NCI-H1930 (cell line): ENCODE data around the gene COX7A2L.
"Not testable (repeated sequence)": the region's sequence is repeated elsewhere in the genome, so short reads cannot be mapped to it uniquely, and the experiment has no call there.

Experiments
- DNase-seq, 2 experiments: peaks; one replicate each; lab custom pipeline; 2025; lab: John Stamatoyannopoulos, UW

Gene COX7A2L

GRCh38 chr2:42367835-42368234 is 6.8 kb upstream of the COX7A2L start:
- no peak for DNase-seq

DNA sequence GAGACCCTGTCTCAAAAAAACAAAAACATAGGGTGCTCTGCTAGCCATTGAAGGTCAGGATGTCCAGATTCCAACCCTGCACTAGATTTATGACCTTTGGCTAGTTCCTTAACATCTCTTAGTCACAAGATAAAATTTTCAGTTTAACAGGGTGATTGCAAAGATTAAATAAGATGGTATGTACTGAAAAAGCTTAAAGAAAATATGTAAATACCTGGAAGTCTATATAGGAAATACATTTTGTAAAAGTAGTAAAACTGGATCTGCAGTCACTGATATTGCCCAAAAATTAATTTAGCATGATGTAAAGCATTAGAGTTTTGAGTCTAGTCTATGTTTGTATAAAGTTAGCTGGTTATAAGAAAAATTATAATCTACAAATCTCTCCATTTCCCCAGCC is 5.4 kb upstream of the COX7A2L start:
- no peak for DNase-seq

GRCh38 chr2:42364658-42365057 is 3.6 kb upstream of the COX7A2L start:
- DNase-seq, result no peak

DNA sequence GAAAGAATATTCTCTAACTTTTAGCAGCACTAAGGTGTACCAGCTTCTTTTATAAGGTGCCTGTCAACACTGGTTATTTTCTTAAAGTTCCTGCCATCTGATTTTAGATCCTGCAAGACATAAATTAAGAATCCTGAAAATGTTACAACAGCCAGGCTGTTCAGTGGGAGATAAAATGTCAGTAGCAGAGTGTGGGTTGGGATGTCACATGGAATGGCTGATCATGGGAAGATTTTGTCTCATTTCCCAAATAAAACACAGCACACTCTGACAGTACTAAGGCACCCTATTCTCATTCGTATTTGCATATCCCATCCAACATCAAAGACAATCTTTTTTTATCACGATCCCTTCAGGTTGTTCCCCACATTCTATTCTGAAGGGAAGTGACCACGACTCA is 2.4 kb upstream of the COX7A2L start:
- DNase-seq, result no peak

DNA sequence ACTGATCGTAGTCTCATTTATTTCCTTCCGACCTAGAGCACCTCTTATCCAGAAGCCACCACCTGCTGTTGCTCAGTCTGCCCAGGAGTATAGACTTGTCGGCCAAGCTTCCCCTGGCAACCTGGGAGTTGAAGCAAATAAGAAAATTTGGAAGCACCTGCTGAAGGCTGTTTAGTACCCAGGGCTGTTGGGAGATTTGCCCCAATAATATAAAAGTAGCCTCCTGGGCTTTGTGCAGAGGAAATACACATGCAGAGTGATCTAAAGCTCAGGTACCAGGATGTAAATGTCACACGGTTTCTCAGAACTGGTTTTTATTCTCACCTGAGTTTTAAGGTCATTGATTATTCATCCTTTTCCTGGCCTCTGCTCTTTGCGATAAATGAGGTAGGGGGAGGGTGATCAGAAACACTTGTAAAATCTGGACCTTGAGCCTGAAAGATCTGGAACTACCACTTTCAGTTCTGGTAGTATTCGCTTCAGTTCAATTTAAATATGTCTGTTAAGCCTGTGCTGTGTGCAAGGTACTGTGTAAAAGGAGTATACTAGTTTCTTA is 789 bp upstream of the COX7A2L start:
- DNase-seq, result no peak

DNA sequence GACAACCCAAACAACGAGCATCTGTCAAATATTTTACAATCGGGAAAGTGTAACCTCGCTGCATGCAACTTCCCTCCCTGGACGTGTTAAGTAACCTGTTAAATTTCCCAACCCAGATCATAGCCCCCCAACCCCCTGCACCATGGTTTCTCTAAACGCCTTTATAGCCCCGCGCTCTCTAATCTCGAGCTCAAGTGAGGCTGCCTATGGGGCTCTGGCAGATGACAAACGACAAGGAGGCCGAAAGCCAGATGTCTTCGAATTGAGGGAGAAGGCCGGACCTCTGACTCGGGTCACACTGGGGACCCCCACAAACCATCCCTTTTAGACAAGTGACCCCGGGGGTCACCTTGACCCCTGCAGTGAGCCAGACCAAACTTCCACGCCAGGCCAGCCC is 526 bp downstream of the COX7A2L start:
- DNase-seq, result no peak

DNA sequence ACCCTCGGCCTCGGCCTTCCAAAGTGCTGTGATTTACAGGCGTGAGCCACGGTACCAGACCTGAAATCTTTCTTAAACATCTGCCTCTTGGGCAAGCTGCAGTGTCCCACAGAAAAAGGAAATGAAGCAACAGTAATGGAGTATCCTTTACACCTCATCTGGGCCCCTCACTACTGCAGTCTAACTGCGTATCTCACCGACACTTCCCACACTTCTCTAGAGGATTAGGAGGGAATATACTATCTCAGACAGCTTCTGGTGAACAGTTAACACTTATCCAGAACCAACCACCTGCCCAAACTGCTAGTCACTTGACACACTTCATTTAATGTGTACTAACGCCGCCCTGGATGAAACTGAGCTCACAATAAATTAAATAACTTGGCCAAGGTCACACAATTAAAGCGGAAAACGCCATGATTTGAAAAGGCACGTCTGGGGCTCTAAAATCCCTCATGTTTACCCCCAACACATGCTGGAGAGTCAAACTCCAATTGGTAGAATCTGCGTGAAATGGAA is 993 bp downstream of the COX7A2L start:
- DNase-seq, result no peak

- no peak for DNase-seq
Observed at GRCh38 chr2:42359304-42359964, 1.6 kb downstream of the COX7A2L start.

- DNase-seq, result no peak
Observed at GRCh38 chr2:42353792-42354429, 7.1 kb downstream of the COX7A2L start.

DNA sequence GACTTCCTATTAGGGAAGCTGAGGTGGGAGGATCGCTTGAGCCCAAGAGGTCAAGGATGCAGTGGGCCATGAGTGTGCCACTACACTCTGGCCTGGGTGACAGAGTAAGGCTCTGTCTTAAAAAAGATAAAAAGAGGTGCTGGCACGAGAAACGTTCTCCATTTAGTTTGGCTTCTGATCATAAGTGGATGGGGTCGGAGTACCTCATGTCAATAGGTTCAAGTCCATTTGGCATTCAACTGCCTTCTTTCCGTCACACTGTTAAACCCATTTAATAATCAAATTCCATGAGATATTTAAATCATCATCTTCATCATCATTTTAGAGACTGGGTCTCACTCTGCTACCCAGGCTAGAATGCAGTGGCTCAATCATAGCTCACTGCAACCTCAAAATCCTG is 9.2 kb downstream of the COX7A2L start:
- no peak for DNase-seq

DNA sequence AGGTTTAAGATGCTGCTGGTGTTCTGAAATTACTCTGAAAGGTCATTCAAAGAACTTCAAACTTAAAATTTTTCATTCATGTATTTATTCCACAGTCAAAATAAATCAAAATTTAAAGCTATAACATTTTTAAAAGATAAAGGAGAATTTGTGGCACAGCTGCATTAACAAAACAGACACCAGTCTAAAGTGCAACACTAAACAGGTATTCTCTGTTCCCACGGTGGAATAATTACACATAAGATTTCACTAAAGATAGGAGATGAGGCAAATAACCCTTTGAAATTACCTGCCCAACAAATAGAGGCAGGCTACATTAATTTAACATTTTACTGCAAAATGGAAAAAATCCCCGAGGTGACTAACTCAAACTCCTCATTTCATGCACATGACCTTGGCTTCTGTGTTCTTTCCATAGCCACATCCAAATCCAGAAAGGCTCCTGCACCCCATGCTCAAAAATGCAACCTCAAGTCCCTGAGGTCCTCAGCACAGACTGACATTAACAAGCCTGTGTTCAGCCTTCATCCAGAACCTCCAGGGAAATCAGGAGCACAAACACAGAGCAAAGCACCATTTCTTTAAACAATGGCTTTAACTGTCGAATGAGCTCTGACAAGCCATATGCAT is 10.5 kb downstream of the COX7A2L start:
- no peak for DNase-seq

DNA sequence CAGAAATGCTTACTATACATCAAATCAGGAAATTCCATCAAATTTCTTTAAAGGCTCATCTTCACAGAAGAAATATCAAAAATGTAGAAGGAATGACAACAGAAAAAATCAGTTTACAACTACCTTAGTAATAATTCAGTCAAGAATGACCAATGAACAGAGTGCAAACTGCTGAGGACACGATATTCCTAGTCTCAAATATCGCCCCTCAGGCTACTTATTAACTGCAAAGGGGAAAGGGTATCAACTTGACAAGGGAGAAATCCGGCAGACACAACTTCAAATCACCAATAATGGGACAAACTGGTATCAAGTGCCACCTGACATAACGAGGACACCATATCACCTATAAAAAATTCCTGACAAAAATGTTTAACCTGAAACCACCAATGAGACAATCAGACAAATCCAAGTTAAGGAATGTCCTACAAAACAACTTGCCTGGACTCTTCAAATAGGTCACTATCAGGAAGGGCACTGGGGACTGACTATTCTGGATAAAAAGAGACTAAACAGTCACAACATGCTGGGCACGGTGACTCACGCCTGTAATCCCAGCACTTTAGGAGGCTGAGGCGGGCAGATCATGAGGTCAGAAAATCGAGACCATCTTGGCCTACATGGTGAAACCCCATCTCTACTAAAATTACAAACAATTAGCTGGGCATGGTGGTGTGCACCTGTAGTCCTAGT is 12.8 kb downstream of the COX7A2L start:
- no peak for DNase-seq

DNA sequence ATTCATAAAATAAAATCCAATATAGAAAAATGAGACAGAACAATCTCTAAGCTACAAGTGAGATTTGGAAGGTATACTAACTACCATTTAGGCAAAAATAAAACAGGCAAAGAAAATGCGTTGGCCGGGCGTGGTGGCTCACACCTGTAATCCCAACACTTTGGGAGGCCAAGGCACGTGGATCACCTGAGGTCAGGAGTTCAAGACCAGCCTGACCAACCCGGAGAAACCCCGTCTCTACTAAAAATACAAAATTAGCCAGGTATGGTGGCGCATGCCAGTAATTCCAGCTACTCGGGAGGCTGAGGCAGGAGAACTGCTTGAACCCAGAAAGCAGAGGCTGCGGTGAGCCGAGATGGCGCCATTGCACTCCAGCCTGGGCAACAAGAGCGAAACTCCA is 13.5 kb downstream of the COX7A2L start:
- DNase-seq, result not testable (repeated sequence)

DNA sequence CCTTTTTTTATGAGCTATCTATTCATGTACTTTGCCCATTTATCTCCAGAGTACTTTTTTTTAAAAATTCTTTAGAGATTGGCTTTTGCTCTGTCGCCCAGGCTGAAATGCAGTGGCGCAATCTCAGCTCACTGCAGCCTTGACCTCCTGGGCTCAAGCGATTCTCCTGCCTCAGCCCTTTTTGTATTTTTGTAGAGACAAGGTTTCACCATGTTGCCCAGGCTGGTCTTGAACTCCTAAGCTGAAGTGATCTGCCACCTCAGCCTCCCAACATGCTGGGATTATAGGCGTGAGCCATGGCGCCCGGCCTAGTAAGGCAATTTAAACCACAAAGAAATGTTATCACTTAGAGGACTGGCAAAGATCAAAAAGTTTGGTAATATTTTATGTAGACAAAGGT is 14.2 kb downstream of the COX7A2L start:
- not testable (repeated sequence) for DNase-seq

DNA sequence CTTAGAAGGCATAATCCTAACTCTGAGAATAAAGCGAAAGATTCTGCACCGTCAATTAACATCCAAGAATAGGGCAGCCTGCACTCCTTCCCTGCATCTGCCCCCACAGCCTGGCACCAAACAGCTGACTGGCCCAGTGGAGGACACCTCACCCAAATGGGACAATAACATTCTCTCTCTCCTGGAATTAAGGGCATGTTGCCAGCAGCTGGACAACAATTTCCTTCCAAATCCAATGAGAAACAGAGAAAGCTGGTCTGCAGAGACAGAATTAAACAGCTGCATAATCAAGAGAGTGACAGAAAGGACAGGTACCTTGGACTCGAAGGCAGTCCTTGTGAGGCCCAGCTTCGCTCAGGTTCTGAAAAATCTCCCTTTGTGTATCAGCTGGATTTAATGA is 15.0 kb downstream of the COX7A2L start:
- DNase-seq, result no peak

DNA sequence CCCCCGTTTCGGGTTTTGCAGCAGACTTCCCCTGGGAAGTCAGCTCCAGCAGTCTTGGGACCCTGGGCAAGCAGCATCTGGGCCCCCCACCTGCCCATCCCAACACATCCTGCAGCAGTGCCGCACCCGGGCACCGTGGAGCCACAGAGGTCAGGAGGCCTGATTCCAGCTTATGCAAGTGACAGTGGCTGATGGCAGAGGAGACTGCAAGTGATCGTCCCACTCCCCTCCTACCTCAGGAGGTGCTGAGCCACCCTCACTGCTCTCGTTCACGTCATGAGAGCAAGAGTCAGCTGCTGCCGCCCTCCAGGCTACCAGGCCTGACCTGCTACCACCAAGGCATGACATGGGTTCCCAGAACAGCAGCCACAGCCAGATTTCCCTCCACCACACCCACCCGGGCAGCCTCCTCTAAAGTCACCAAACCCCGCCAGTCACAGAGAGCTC is 18.2 kb downstream of the COX7A2L start:
- DNase-seq, result no peak

GRCh38 chr2:42342061-42342794 is 18.8 kb downstream of the COX7A2L start:
- DNase-seq, result no peak

- DNase-seq, result no peak
Observed at GRCh38 chr2:42340938-42341636, 19.9 kb downstream of the COX7A2L start.

DNA sequence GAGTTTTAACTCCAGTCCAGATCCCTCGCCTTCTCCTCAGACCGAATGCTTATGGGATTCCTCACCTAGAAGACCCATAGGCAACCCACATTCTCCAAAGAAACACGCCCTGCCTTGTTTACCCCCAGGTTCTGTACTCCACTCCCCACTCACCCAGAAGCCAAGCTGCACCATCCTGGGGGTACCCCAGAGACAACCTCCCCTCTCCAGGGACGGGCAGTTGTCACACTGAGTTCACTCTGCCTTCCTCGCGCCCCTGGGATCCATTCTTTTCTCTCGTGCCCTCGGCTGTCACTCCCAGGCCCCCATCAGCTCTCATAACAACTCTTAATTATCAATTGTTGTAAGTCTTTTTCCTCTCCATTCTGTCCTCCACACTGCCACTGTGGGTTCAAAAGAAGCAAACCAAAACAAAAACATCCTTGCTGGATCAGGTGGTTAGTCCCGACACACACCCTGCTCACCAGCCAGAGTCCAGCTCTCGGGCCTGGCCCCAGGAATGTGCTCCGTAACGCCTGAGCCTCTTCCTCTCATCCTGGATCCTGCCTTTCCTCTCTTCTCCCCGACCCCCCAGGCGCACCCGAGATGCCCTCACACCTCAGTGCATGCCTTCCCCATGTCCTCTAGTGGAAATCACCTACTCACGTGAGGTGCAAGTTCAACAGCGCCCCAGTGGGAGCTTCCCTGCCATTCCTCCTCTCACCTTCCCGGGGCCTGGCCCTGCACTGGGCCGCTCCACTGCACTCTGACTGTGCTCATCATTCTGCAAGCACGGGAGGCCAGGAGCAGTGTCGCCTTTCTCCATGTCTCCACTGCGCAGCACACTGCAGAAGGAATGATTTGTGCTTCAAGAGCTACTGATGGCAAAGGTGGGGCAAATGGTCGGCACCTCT is 20.7 kb downstream of the COX7A2L start:
- no peak for DNase-seq
